Activated T-cell treated with anti-CD3 and anti-CD28 coated beads for 4 hours (primary cell): ENCODE results near the gene KMT2C.
"Not testable (repeated sequence)": the region's sequence is repeated elsewhere in the genome, so short reads cannot be mapped to it uniquely, and the experiment has no call there.

ENCODE experiments used
- DNase-seq: peaks from one replicate; pipeline ENCODE4 v3.0.0-alpha.2; 2020

Gene KMT2C

GRCh38 chr7:152441168-152441567 is 5.4 kb upstream of the KMT2C start:
- not testable (repeated sequence) for DNase-seq

GRCh38 chr7:152438017-152438416 is 2.2 kb upstream of the KMT2C start:
- DNase-seq = not testable (repeated sequence)

DNA sequence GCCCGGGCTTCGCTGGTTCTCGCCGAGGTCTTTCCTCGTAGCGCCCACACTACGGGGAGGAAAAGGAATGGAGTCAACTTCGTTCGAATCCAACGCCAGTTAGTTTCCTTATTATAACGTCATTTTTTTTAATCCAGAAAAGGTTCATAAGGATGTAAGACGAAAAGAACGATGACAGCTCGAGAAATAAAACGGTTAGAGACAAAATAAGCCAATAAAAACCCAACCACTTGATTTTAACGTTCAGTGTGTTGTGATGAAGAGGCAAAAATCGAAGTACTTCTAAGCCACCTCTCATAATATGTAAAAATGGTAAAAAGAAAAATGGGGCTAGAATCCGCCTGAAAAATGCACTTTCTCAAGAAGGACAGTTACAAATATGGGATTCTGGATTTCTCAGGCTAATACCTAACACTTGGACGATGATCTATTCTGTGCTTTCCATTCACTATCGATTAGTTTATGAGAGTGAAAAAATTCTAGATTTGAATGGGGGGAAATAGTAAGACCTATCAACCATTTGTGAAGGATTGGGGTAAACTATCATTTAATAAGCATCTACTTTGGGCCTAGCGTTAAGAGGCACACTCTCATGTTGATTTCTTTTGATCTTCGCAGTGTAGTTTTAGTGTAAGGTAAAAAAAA is 1.2 kb upstream of the KMT2C start:
- not testable (repeated sequence) for DNase-seq

DNA sequence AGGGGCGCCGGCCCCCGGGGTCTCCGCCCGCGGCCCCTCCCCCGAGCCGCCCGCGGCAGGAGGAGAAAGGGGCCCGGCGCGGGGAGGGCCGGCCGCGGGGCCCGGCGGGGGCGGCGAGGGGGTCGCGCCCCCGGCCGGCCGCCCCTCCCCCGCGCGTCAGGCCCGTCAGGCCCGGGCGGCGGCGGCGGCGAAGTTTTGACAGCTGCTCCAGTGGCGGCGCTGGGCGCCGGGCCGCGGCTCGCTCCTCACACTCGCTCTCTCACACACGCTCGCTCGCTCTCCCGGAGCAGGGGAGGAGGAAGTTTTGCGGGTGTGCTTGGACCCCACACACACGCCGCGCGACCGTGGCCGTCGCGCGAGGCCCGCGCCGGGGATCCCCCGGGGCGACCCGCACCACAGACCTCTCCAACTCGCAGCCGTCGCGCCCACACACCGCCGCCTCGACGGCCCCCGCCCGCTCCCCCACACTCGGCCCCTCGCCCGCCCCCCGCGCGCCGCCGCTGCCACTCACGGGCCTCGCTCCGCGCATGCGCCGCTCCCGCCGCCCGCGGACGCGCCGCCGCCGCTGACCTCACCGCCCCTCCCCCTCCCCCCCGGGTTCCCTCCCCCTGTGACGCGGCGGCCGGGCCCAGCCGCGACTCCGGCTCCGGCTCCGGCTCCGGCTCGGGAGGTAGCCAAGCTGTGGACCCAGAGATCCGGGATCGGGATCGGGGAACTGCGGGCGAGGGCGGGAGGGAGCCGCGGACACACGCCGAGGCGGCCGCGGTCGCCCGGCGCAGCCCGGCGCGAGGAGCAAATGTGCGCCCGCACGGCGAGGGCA is 518 bp upstream of the KMT2C start:
- peak; percentile 86 for DNase-seq

DNA sequence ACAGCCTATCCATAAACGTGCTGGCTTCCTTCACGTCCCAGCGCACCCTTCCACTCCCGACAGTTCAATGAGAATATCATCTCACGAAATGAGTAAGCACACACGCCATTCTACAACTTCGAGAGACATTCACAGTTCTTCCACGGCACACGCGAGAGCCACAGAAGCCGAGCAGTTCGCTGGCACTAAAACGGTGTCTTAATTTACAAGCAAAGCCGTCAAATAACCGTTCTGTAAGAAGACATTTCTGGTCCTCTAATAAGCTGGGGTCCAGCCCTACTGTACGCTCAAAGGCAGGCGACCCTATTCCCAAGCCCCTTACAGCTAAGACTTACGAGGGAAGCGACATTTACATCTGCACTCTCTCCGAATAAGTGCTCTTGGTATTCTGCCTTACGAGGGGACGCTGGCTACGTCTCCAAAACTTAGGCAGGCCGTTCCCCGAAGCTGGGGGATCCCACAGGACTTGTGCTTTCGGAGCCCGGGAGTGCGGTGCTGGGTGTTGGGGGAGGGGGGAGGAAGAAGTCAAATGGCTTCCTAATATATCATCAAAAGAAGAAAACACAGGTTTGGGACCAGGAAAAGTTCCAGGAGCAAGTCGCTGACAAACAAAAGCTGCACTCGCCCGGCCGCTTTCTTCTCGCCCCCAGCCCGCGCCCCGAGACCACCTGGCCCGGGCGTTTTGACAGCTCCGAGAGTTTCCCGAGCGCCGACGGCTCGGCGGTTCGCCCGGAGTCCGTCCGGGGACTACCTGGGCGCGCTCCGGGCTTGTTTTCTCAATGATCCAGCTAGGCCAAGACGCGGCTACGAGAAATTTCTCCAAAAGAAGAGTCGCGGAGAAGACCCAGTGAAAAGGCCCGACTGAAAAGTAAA is 1.1 kb downstream of the KMT2C start:
- DNase-seq = peak; percentile 16

DNA sequence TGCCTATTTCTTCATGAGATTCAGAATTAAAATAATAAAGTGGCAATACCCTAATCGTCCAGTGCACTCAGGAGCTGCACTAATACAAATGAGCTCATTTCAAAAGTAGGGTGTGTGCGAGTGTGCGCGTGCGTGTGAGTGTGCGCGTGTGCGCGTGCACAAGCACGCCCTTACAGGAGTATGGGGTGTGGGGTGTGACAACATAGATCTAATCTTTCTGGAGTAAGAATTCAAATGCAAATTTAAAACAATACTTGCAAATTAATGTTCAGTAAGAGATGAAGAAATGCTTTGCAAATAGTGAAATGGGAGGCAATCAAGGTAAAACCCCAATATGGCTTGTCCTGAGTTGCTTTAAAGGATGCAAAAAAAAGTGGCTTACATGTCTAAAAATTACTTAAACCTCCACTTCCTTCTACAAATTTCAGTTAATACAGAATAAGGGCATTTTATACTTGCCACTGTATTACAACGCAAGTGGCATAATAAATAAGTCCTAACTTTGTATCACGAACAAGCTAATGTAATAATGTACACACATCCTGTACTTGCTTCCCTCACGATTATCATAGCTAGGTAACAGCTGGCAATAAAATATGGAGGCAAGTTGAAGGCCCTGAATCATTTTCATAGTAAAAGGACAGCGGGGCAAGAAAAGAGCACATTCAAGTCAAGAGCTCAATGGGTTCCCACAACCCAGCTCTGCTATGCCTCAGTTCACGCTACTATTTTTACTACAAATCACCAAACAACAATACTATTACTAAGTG is 1.9 kb downstream of the KMT2C start:
- peak; percentile 34 for DNase-seq

- DNase-seq = not testable (repeated sequence)
Observed at GRCh38 chr7:152432735-152433134, 3.1 kb downstream of the KMT2C start.

- no peak for DNase-seq
Observed at GRCh38 chr7:152430854-152431253, 4.9 kb downstream of the KMT2C start.

GRCh38 chr7:152430118-152430517 is 5.7 kb downstream of the KMT2C start:
- DNase-seq = not testable (repeated sequence)

- DNase-seq = no peak
Observed at GRCh38 chr7:152424348-152425108, 11.3 kb downstream of the KMT2C start.

- DNase-seq = no peak
Observed at GRCh38 chr7:152423991-152424347, 11.8 kb downstream of the KMT2C start.

GRCh38 chr7:152423171-152423570 is 12.6 kb downstream of the KMT2C start:
- not testable (repeated sequence) for DNase-seq

- not testable (repeated sequence) for DNase-seq
Observed at GRCh38 chr7:152420950-152421349, 14.9 kb downstream of the KMT2C start.

DNA sequence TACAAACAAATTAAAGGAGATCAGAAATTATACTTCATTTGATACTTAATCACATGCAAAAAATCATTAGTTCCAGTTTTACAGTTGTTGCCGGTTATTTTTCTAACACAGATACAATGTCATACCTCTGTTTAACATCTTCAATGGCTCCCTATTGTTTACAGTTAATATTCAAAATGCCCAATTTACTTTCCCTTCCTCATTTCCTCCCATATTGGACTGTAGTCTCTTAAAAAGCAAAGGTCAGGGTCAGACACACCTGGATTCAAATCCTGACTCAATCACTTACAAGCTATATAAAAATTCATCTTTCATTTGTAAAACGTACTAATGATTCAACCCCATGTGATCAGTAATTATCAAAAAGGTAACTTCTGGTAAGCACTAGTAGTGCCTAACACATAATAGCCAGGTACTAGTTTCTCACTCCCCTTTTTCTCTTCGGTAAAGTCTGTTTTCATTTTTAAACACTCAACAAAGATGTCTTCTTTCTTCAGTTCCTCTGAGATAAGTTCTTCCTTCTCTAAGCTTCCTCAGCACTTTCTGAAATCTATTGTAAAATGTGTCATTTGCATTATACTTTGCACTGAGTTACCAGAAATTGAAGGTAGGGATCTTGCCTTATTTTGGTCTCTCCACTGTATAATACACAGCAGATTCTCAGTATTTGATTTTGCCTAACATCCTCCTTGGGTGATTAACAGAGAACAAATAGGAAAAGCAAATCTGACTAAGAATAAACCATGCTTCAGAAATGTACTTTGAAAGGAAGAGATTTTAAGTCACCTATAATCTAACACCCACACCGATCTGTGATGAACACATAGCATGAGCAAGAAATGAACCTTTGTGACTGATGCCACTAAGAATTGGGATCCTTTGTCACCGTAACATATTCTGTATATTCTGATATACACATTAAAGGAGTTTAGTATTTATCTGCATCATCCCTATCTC is 16.1 kb downstream of the KMT2C start:
- DNase-seq = no peak

DNA sequence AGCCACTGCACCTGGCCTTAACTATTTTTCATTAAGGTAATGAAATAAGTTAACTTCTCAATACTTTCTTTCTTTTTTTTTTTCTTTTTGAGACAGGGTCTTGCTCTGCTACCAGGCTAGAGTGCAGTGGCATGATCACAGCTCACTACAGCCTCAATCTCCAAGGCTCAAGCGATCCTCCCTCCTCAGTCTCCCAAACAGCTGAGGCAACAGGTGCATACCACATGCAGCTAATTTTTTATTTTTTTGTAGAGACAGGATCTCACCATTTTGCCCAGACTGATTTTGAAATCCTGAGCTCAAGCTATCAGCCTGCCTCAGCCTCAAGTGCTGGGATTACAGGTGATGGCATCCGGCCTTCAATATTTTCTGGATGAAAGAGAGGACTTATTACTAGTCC is 21.0 kb downstream of the KMT2C start:
- DNase-seq = no peak

GRCh38 chr7:152411389-152411788 is 24.4 kb downstream of the KMT2C start:
- no peak for DNase-seq

DNA sequence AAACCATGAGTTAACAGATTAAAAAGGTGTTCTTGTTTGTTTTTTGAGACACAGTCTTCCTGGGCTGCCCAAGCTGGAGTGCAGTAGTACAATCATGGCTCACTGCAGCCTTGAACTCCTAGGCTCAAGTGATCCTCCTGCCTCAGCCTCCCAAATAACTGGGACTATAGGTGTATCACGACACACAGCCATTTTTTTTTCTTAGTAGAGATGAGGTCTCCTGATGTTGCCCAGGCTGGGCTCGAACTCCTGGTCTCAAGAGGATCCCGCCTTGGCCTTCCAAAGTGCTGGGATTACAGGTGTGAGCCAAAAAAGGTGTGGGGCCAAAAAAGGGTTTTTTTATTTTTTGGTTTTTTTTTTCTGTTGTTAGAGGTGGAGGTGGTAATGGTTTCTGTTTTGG is 29.3 kb downstream of the KMT2C start:
- DNase-seq = no peak

GRCh38 chr7:152406030-152406429 is 29.8 kb downstream of the KMT2C start:
- not testable (repeated sequence) for DNase-seq

DNA sequence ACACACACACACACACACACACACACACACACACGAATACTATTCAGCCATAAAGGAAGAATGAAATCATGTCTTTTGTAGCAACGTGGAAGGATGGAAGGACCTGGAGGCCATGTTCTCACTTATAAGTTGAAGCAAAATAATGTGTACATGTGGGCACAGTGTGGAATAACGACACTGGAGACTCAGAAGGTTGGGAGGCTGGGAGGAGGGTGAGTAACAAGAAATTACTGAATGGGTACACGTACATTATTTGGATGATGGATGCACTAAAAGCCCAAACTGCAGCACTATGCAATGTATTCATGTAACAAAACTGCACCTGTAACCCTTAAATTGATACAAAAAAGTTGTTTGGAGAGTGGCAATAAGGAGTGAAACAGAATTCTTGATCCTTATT is 32.1 kb downstream of the KMT2C start:
- no peak for DNase-seq

DNA sequence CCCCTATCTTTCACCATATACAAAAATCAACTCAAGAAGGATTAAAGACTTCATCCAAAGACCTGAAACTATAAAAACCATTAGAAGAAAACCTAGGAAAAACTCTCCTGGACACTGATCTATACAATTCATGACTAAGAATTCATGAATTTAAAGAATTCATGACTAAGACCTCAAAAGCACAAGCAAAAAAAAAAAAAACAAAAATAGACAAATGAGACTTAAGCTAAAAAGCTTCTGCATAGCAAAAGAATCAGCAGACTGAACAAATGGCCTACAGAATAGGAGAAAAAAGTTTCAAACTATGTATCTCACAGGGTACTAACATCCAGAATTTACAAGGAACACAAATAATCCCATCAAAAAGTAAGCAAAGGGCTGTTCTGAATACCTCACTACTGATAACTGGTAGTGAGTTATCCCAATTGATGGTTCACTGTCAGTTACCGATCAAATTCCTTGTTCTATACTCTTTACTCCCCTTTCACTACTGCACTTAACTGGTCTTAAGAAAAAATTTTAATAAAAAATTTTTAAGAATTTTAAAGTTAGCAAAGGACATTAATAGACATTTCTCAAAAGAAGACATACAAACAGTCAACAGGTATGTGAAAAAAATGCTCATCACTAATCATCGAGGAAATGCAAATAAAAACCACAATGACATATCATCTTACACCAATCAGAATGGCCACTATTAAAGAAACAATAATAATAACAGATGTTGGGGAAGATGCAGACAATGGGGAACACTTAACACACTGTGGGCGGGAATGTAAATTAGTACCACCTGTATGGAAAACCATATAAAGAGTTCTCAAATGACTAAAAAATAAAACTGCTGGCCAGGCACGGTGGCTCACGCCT is 33.2 kb downstream of the KMT2C start:
- no peak for DNase-seq
